A549 (cell line): ENCODE data around the gene GPAM. TPM values are rescaled to one million over a fixed set of nuclear protein-coding genes. Genes with fewer than 3 reads are reported as not detected.

Experiments used
- ATAC-seq, 2 experiments: fragments of 200-7000 bp in 1 of 2; fragments of >200 bp in 1 of 2; cut with Nextera tagmentation in 1 of 2; cut with Tn5 transposase in 1 of 2; 3 replicates each; pipeline versions ENCODE4 v1.8.0 to v1.9.1; 2018 to 2020; ENCODE audit warnings: mild to moderate bottlenecking in 1 of 2, moderate library complexity in 1 of 2
- CTCF ChIA-PET: fragments of 300-600 bp; sonication (Branson Sonifier 250); formaldehyde crosslinking; extraction: SDS; loops from one replicate; lab custom pipeline; 2021; ENCODE audit warnings: antibody characterized with exemption, inconsistent platforms; lab: Yijun Ruan, JAX
- POLR2A ChIA-PET: fragments of 350-600 bp; formaldehyde crosslinking; extraction: SDS; loops from one replicate; lab custom pipeline; 2021; ENCODE audit warnings: antibody characterized with exemption, inconsistent platforms; lab: Yijun Ruan, JAX
- DNase-seq, 2 experiments: peaks; one replicate each; pipeline versions ENCODE4 v3.0.0 to v3.0.0-alpha.2; 2011 to 2016; ENCODE audit warnings: low read depth in 1 of 2, low spot score in 1 of 2
- FAIRE-seq: peaks from 2 replicates; lab custom pipeline; 2011; peaks lifted over from hg19 to GRCh38; lab: Jason Lieb, UNC
- H3K27ac ChIP-seq, 2 experiments: fragments of >200 bp; sonication (Bioruptor Twin); formaldehyde crosslinking; 3 replicates each; pipeline ENCODE4 v1.5.1; 2016 to 2017
- H3K4me1 ChIP-seq: fragments of >200 bp; sonication (Bioruptor Twin); formaldehyde crosslinking; 3 replicates; pipeline ENCODE4 v1.6.1; 2016
- H3K4me2 ChIP-seq: fragments of >200 bp; sonication (Bioruptor Twin); formaldehyde crosslinking; 3 replicates; pipeline ENCODE4 v1.6.1; 2016
- H3K4me3 ChIP-seq: fragments of >200 bp; sonication (Bioruptor Twin); formaldehyde crosslinking; 3 replicates; pipeline ENCODE4 v1.5.1; 2016
- H3K9me3 ChIP-seq: fragments of >200 bp; sonication (Bioruptor Twin); formaldehyde crosslinking; 3 replicates; pipeline ENCODE4 v1.6.1; 2016
- BCL3 ChIP-seq: fragments of >200 bp; sonication (Bioruptor Twin); formaldehyde crosslinking; IDR thresholded peaks from 3 replicates; pipeline ENCODE4 v1.6.1; 2016
- BHLHE40 ChIP-seq: IDR thresholded peaks from 2 replicates; pipeline ENCODE4 v1.6.1; 2012; ENCODE audit warnings: low read depth, low read length, inconsistent platforms
- CBX8 ChIP-seq: fragments of 200-600 bp; sonication (generic); IDR thresholded peaks from 2 replicates; pipeline ENCODE4 v1.6.1; 2016
- CEBPB ChIP-seq, 2 experiments: fragments of >200 bp in 1 of 2; sonication (Bioruptor Twin) in 1 of 2; formaldehyde crosslinking in 1 of 2; IDR thresholded peaks; 2 replicates each; pipeline ENCODE4 v1.6.1; 2012 to 2016
- CHD2 ChIP-seq: fragments of 150-350 bp; IDR thresholded peaks from 2 replicates; pipeline ENCODE4 v1.6.1; 2014; ENCODE audit warnings: low read length; ENCODE audit not compliant: partially characterized antibody
- CTCF ChIP-seq: fragments of >200 bp; sonication (Bioruptor Twin); formaldehyde crosslinking; IDR thresholded peaks from 3 replicates; pipeline ENCODE4 v1.5.1; 2016
- E2F6 ChIP-seq: IDR thresholded peaks from 2 replicates; pipeline ENCODE4 v1.6.1; 2012; ENCODE audit warnings: low read depth, borderline replicate concordance
- FOSB ChIP-seq: fragments of 250-450 bp; sonication (Bioruptor Pico); IDR thresholded peaks from 2 replicates; pipeline ENCODE4 v1.5.0; 2020; ENCODE audit warnings: mild to moderate bottlenecking, moderate library complexity
- GATA3 ChIP-seq: IDR thresholded peaks from 2 replicates; pipeline ENCODE4 v1.6.1; 2012; ENCODE audit warnings: borderline replicate concordance
- HEYL ChIP-seq: fragments of 250-450 bp; sonication (Bioruptor Pico); IDR thresholded peaks from 2 replicates; pipeline ENCODE4 v1.8.0; 2021; ENCODE audit warnings: mild to moderate bottlenecking, moderate library complexity
- HOXB13 ChIP-seq: fragments of 250-450 bp; sonication (Bioruptor Pico); IDR thresholded peaks from 2 replicates; pipeline ENCODE4 v1.5.0; 2020; ENCODE audit warnings: low read depth, mild to moderate bottlenecking, moderate library complexity
- NPAS2 ChIP-seq: fragments of 250-450 bp; sonication (Bioruptor Pico); IDR thresholded peaks from 2 replicates; pipeline ENCODE4 v1.8.0; 2022; ENCODE audit warnings: mild to moderate bottlenecking, moderate library complexity, borderline replicate concordance
- POLR2A ChIP-seq: IDR thresholded peaks from 2 replicates; pipeline ENCODE4 v1.6.1; 2012; ENCODE audit warnings: mild to moderate bottlenecking, low read length
- POLR2AphosphoS2 ChIP-seq: conservative IDR thresholded peaks from 2 replicates; pipeline ENCODE4 v1.6.1; 2012; ENCODE audit warnings: low read length, improper control_type of control experiment, inconsistent platforms
- RCOR1 ChIP-seq: fragments of 150-350 bp; IDR thresholded peaks from 2 replicates; pipeline ENCODE4 v1.6.1; 2014; ENCODE audit warnings: antibody characterized with exemption, low read length, low read depth
- RFX5 ChIP-seq: fragments of 450-650 bp; IDR thresholded peaks from 2 replicates; pipeline ENCODE4 v1.7.1; 2014; ENCODE audit warnings: antibody characterized with exemption, mild to moderate bottlenecking, moderate library complexity
- SREBF2 ChIP-seq: fragments of 450-650 bp; IDR thresholded peaks from 2 replicates; pipeline ENCODE4 v1.6.1; 2014; ENCODE audit warnings: mild to moderate bottlenecking, moderate library complexity
- USF2 ChIP-seq: fragments of 450-650 bp; IDR thresholded peaks from 2 replicates; pipeline ENCODE4 v1.6.1; 2014; ENCODE audit warnings: antibody characterized with exemption
- WGBS: methylation state at CpG from one replicate; pipeline ENCODE4 v1.1.6; 2017; ENCODE audit errors: missing lambda C conversion rate; 5-methylcytosine and 5-hydroxymethylcytosine counted together
- polyA plus RNA-seq, 4 experiments: library from polyadenylated mRNA; depleted of rRNA in 3 of 4; stranded (reverse); fragments of >200 nt; fragmentation: RNase III in 1 of 4; extraction: RNeasy Plus Mini Kit Qiagen cat#74134 plus additional on column Dnase treatment in 1 of 4; gene quantifications; 2 replicates in 3 of 4; 3 replicates in 1 of 4; pipeline ENCODE4 v1.2.3, GENCODE V29; 2011 to 2017

Gene GPAM
- polyA plus RNA-seq, 2 of the 4 experiments (the other 2 are of a cell fraction) = 5.7 to 13.3 TPM

- Histone ChIP-seq H3K4me2 (no peak overlapping the region), H3K4me1 (no peaks in the 10 kb centered on the region), H3K4me3 (no peak overlapping the region), H3K9me3 (no peaks in the 10 kb centered on the region), H3K27ac (no peak overlapping the region)
- ATAC-seq (no peak), DNase-seq (no peak), FAIRE-seq (no peak)
- POLR2A ChIA-PET = no interaction called here
- 23% methylated on average over 4 of the region's 4 CpGs for WGBS
- CTCF ChIA-PET = interaction anchor here (0.7 kb wide), 1 partner anchor 1578 kb away, joined by 3 read pairs; no protein-coding TSS in a partner anchor
- TF ChIP-seq CBX8 (no peak), GATA3 (no peak), E2F6 (no peak), FOSB (CRISPR knock-in tag) (no peak), RFX5 (no peak), BHLHE40 (no peak), CEBPB (IDR thresholded peaks at IDR 0.05) (no peak)
These were observed 27.1 kb upstream of the GPAM start for GRCh38 chr10:112210666-112211065.

- DNase-seq (no peak), FAIRE-seq (no peak)
- H3K4me3 ChIP-seq = no peak overlapping the region
- no peaks in the 10 kb centered on the region for H3K4me1 ChIP-seq
- H3K27ac ChIP-seq = no peak overlapping the region
- CTCF ChIA-PET = interaction anchor here (0.7 to 2.7 kb wide), 2 partner anchors 73 to 98 kb away, joined by 3 to 6 read pairs; no protein-coding TSS in a partner anchor
- POLR2A ChIA-PET = no interaction called here
- TF ChIP-seq POLR2A (no peak), HOXB13 (no peak), NPAS2 (CRISPR knock-in tag) (no peak), RCOR1 (no peak), BCL3 (no peak), CTCF (no peak), USF2 (no peak), POLR2AphosphoS2 (no peak), HEYL (no peak), SREBF2 (no peak), RFX5 (no peak), CEBPB (IDR thresholded peaks at IDR 0.05) (no peak), FOSB (CRISPR knock-in tag) (no peak)
- TF ChIP-seq, all 56 proteins: peak for 0
- 25% methylated on average over 7 of the region's 7 CpGs for WGBS
- peak in 1 of 2 experiments; percentile 23; a peak in 1 of 6 replicates for ATAC-seq
- no peak overlapping the region for H3K4me2 ChIP-seq
- H3K9me3 ChIP-seq = no peaks in the 10 kb centered on the region
These were observed 26.1 kb upstream of the GPAM start for GRCh38 chr10:112209684-112210131.

GRCh38 chr10:112208997-112209396 is 25.4 kb upstream of the GPAM start:
- no peak for TF ChIP-seq CHD2

More at GRCh38 chr10:112208997-112209396, 25.4 kb upstream of the GPAM start:
- no peaks in the 10 kb centered on the region for H3K9me3 ChIP-seq
- WGBS = 65% methylated on average over 6 of the region's 6 CpGs
- H3K4me1 ChIP-seq = no peaks in the 10 kb centered on the region
- H3K4me3 ChIP-seq = no peak overlapping the region
- no peak for DNase-seq
- FAIRE-seq = no peak
- CTCF ChIA-PET = interaction anchor here (1.4 to 2.7 kb wide), 2 partner anchors 72 to 105 kb away, joined by 3 to 6 read pairs; no protein-coding TSS in a partner anchor
- POLR2A ChIA-PET = no interaction called here
- H3K4me2 ChIP-seq = no peak overlapping the region
- H3K27ac ChIP-seq = no peak overlapping the region
- ATAC-seq = peak in 1 of 2 experiments; percentile 41; a peak in 3 of 6 replicates
